Measurements from ENCODE around the gene EXD3.

EXD3 gene

GRCh38 chr9:137297966-137298365, 125.0 kb downstream of the EXD3 start:
- H3K4me3 ChIP-seq (ENCODE audit: low read depth, low read length): no peak overlapping the region

- H3K4me3 ChIP-seq (ENCODE audit: low read depth, low read length): peak overlapping the region; percentile 8
Measured at GRCh38 chr9:137296670-137297664, 126.0 kb downstream of the EXD3 start.

GRCh38 chr9:137295849-137296669, 126.9 kb downstream of the EXD3 start:
- H3K4me3 ChIP-seq (ENCODE audit: low read depth, low read length): peak overlapping the region; percentile 20

GRCh38 chr9:137295238-137295811, 127.6 kb downstream of the EXD3 start:
- peak overlapping the region; percentile 20 for H3K4me3 ChIP-seq (ENCODE audit: low read depth, low read length)

GRCh38 chr9:137294681-137295237, 128.2 kb downstream of the EXD3 start:
- H3K4me3 ChIP-seq (ENCODE audit: low read depth, low read length): no peak overlapping the region

GRCh38 chr9:137294091-137294680, 128.8 kb downstream of the EXD3 start:
- H3K4me3 ChIP-seq (ENCODE audit: low read depth, low read length): no peak overlapping the region

- no peak overlapping the region for H3K4me3 ChIP-seq (ENCODE audit: low read depth, low read length)
Measured at GRCh38 chr9:137293482-137294090, 129.4 kb downstream of the EXD3 start.

GRCh38 chr9:137293094-137293481, 129.9 kb downstream of the EXD3 start:
- no peak overlapping the region for H3K4me3 ChIP-seq (ENCODE audit: low read depth, low read length)

- no peak overlapping the region for H3K4me3 ChIP-seq (ENCODE audit: low read depth, low read length)
Measured at GRCh38 chr9:137286975-137287383, 136.0 kb downstream of the EXD3 start.

GRCh38 chr9:137281345-137282116, 141.4 kb downstream of the EXD3 start:
- H3K4me3 ChIP-seq (ENCODE audit: low read depth, low read length): peak overlapping the region; percentile 20

GRCh38 chr9:137280474-137281344, 142.3 kb downstream of the EXD3 start:
- peak overlapping the region; percentile 20 for H3K4me3 ChIP-seq (ENCODE audit: low read depth, low read length)

GRCh38 chr9:137279741-137280473, 143.1 kb downstream of the EXD3 start:
- no peak overlapping the region for H3K4me3 ChIP-seq (ENCODE audit: low read depth, low read length)

GRCh38 chr9:137278721-137279711, 143.9 kb downstream of the EXD3 start:
- H3K4me3 ChIP-seq (ENCODE audit: low read depth, low read length): peak overlapping the region; percentile 20

GRCh38 chr9:137278061-137278701, 144.8 kb downstream of the EXD3 start:
- peak overlapping the region; percentile 28 for H3K4me3 ChIP-seq (ENCODE audit: low read depth, low read length)

GRCh38 chr9:137277329-137278041, 145.5 kb downstream of the EXD3 start, which contains the start of gene TOR4A:
Gene TOR4A (plus strand): TSS chr9:137277726. CDS start chr9:137278690, 964 bp downstream.
- H3K4me3 ChIP-seq (ENCODE audit: low read depth, low read length): peak within 1 kb of the TSS; percentile 28

All from iPS-11a (cell line).